ENCODE measurements around the gene TMEM108.

TMEM108 gene

GRCh38 chr3:133429063-133429462, 390.9 kb downstream of the TMEM108 start:
- DNase-seq: no peak

GRCh38 chr3:133439563-133439962, 401.4 kb downstream of the TMEM108 start:
- DNase-seq: no peak

- DNase-seq: no peak
Measured at GRCh38 chr3:133440652-133441051, 402.5 kb downstream of the TMEM108 start.

GRCh38 chr3:133441867-133442270, 403.7 kb downstream of the TMEM108 start:
- no peak for DNase-seq

GRCh38 chr3:133442518-133442917, 404.3 kb downstream of the TMEM108 start:
- DNase-seq: no peak

- no peak for DNase-seq
Measured at GRCh38 chr3:133443649-133444422, 405.6 kb downstream of the TMEM108 start.

DNA sequence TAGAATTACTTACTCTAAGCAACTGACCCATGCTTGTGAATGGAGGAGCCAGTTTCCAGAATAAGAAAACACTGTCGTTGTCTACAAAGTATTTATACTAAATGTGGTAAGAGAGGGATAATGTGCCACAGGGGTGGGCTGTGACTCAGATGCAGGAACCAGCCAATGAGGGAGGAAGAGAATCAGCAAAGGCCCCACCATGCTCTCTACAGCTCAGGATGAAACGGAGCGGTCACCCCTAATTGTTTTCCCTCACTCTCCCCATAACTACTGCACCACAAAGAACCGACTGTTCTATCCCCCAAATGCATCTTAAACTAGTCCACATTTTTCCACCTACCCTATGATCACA, 406.2 kb downstream of the TMEM108 start:
- no peak for DNase-seq

- DNase-seq: no peak
Measured at GRCh38 chr3:133445108-133445507, 406.9 kb downstream of the TMEM108 start.
